ENCODE results near the gene APBA3. TPM values are rescaled to one million over a fixed set of nuclear protein-coding genes. Genes with fewer than 3 reads are reported as not detected.

Gene APBA3
- polyA plus RNA-seq, 1 donor (not counting 4 experiments of a cell fraction or from before 2014, with no cell fraction given) = 6.7 TPM

DNA sequence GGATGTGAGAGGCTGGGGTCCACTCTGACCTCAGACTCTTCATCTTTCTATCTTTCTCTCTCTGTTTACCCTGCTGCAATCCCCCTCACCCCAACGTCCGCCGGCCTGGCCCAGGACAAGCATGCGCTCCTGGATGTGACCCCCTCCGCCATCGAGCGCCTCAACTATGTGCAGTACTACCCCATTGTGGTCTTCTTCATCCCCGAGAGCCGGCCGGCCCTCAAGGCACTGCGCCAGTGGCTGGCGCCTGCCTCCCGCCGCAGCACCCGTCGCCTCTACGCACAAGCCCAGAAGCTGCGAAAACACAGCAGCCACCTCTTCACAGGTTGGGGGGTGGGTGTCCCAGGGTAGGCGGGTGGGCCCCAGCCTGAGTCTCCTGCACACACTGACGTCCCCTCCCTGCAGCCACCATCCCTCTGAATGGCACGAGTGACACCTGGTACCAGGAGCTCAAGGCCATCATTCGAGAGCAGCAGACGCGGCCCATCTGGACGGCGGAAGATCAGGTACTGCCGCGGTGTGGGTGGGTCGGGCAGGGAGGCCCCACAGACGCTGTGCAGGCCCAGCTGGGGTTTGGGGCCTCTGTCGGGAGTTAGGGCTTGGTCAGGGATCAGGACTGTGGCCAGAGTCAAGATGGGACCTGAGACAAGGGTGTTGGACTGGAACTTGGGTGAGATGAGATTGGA, 15.0 kb downstream of the APBA3 start:
- Histone ChIP-seq H3K9me3 (ENCODE audit: control insufficient read depth, low read depth, low read length) (no peaks in the 10 kb centered on the region), H3K27ac (ENCODE audit: control insufficient read depth, insufficient read depth, low read length) (no peak overlapping the region), H2AFZ (ENCODE audit: control insufficient read depth, low read length) (no peak overlapping the region), H3K79me2 (ENCODE audit: control insufficient read depth, insufficient read depth, low read length) (no peaks in the 10 kb centered on the region), H3K9ac (ENCODE audit: control insufficient read depth, extremely low read depth, insufficient read depth, low read length) (no peak overlapping the region), H3K9me1 (ENCODE audit: control insufficient read depth, extremely low read depth, insufficient read depth, low read length) (peaks cover 2% of the 10 kb centered on the region), H3K36me3 (ENCODE audit: control insufficient read depth in 2 of 2, extremely low read depth in 1 of 2, insufficient read depth in 2 of 2, low read length in 2 of 2) (peaks cover 3 to 7% of the 10 kb centered on the region in 2 experiments), H3K4me1 (ENCODE audit: control insufficient read depth, extremely low read depth, insufficient read depth, low read length) (no peaks in the 10 kb centered on the region), H4K20me1 (ENCODE audit: control insufficient read depth, extremely low read depth, insufficient read depth, low read length) (no peaks in the 10 kb centered on the region), H3K4me2 (ENCODE audit: control insufficient read depth, extremely low read depth, insufficient read depth, low read depth, low read length) (no peak overlapping the region), H3K4me3 (ENCODE audit: control insufficient read depth in 2 of 3, extremely low read depth in 1 of 3, insufficient read depth in 2 of 3, low read depth in 1 of 3, low read length in 3 of 3) (no peak overlapping the region), H3K27me3 (ENCODE audit: control insufficient read depth, extremely low read depth, insufficient read depth, low read length) (no peaks in the 10 kb centered on the region)
- DNase-seq (ENCODE audit: low read depth, low spot score) (no peak), FAIRE-seq (no peak)
- no peak for TF ChIP-seq EZH2 (IDR thresholded peaks at IDR 0.05; ENCODE audit: low read length)
- TF ChIP-seq, protein P1, sequence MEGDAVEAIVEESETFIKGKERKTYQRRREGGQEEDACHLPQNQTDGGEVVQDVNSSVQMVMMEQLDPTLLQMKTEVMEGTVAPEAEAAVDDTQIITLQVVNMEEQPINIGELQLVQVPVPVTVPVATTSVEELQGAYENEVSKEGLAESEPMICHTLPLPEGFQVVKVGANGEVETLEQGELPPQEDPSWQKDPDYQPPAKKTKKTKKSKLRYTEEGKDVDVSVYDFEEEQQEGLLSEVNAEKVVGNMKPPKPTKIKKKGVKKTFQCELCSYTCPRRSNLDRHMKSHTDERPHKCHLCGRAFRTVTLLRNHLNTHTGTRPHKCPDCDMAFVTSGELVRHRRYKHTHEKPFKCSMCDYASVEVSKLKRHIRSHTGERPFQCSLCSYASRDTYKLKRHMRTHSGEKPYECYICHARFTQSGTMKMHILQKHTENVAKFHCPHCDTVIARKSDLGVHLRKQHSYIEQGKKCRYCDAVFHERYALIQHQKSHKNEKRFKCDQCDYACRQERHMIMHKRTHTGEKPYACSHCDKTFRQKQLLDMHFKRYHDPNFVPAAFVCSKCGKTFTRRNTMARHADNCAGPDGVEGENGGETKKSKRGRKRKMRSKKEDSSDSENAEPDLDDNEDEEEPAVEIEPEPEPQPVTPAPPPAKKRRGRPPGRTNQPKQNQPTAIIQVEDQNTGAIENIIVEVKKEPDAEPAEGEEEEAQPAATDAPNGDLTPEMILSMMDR (optimal IDR thresholded peaks at IDR 0.05 in 1 of 3, IDR thresholded peaks at IDR 0.05 in 1 of 3, conservative IDR thresholded peaks at IDR 0.05 in 1 of 3; ENCODE audit: extremely low read depth in 1 of 3, insufficient read depth in 2 of 3, low read length in 3 of 3) = no peak
- dilution Hi-C loops (cut with MboI; ENCODE audit: extremely low pct_ligation_motif_present, low sequenced_read_pairs) = no loop called here

DNA sequence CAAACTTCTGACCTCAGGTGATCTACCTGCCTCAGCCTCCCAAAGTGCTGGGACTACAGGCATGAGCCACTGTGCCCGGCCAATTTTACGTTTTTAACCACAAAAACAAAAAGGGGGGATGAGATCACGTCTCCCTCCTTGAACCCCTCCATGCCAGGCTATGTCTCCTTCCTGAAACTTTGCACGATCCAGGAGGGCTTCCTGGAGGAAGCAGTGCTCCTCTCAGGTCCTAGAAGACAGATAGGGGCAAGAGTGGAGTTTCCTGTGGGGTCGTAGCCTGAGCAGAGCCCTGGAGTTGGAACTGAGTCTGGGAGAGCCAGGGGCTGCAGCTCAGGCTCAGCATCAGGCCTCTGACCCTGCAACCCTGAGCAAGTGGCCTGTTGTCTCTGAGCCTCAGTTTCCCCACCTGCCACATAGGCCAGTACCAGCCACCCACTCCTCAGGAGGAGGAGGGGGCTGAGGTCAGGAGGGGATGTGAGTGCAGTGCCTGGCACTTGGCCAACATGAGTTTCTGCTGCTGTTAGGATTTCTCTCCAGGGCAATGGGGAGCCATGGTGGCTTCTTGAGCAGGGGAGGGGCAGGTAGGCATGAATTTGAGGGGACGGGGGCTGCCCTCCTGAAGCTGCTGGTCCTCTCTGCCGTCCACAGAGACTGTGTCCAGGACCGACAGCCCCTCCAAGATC, 16.0 kb downstream of the APBA3 start:
- Histone ChIP-seq H3K9me3 (ENCODE audit: control insufficient read depth, low read depth, low read length) (no peaks in the 10 kb centered on the region), H3K79me2 (ENCODE audit: control insufficient read depth, insufficient read depth, low read length) (no peaks in the 10 kb centered on the region), H3K4me3 (ENCODE audit: control insufficient read depth in 2 of 3, extremely low read depth in 1 of 3, insufficient read depth in 2 of 3, low read depth in 1 of 3, low read length in 3 of 3) (no peak overlapping the region), H3K27me3 (ENCODE audit: control insufficient read depth, extremely low read depth, insufficient read depth, low read length) (no peaks in the 10 kb centered on the region), H3K4me2 (ENCODE audit: control insufficient read depth, extremely low read depth, insufficient read depth, low read depth, low read length) (no peak overlapping the region), H3K36me3 (ENCODE audit: control insufficient read depth in 2 of 2, extremely low read depth in 1 of 2, insufficient read depth in 2 of 2, low read length in 2 of 2) (peaks cover 2 to 7% of the 10 kb centered on the region in 2 experiments), H3K27ac (ENCODE audit: control insufficient read depth, insufficient read depth, low read length) (no peak overlapping the region), H4K20me1 (ENCODE audit: control insufficient read depth, extremely low read depth, insufficient read depth, low read length) (no peaks in the 10 kb centered on the region), H3K4me1 (ENCODE audit: control insufficient read depth, extremely low read depth, insufficient read depth, low read length) (no peaks in the 10 kb centered on the region), H2AFZ (ENCODE audit: control insufficient read depth, low read length) (no peak overlapping the region), H3K9ac (ENCODE audit: control insufficient read depth, extremely low read depth, insufficient read depth, low read length) (no peak overlapping the region), H3K9me1 (ENCODE audit: control insufficient read depth, extremely low read depth, insufficient read depth, low read length) (peaks cover 2% of the 10 kb centered on the region)
- no peak for TF ChIP-seq EZH2 (IDR thresholded peaks at IDR 0.05; ENCODE audit: low read length)
- TF ChIP-seq, protein P1 (optimal IDR thresholded peaks at IDR 0.05 in 1 of 3, IDR thresholded peaks at IDR 0.05 in 1 of 3, conservative IDR thresholded peaks at IDR 0.05 in 1 of 3; ENCODE audit: extremely low read depth in 1 of 3, insufficient read depth in 2 of 3, low read length in 3 of 3) = no peak
- DNase-seq (ENCODE audit: low read depth, low spot score) = no peak
- FAIRE-seq = no peak
- dilution Hi-C loops (cut with MboI; ENCODE audit: extremely low pct_ligation_motif_present, low sequenced_read_pairs) = no loop called here
